Measurements from ENCODE around the gene ITGAE.

GRCh38 chr17:3740611-3741073 lies 60.3 kb downstream of the ITGAE start:
- TF ChIP-seq CTCF (IDR thresholded peaks at IDR 0.05) (no peak), EP300 (IDR thresholded peaks at IDR 0.05) (no peak), POLR2AphosphoS5 (IDR thresholded peaks at IDR 0.05) (no peak), POLR2A (IDR thresholded peaks at IDR 0.05; ENCODE audit: low read depth) (no peak)

All from esophagus muscularis mucosa (tissue), 4 donors.